ENCODE data around the gene MIA3.
A peak's percentile ranks its signal among the peaks of the same experiment; 100 is the strongest.
"Not testable (repeated sequence)": the region's sequence is repeated elsewhere in the genome, so short reads cannot be mapped to it uniquely, and the experiment has no call there.

The MIA3 gene

DNA sequence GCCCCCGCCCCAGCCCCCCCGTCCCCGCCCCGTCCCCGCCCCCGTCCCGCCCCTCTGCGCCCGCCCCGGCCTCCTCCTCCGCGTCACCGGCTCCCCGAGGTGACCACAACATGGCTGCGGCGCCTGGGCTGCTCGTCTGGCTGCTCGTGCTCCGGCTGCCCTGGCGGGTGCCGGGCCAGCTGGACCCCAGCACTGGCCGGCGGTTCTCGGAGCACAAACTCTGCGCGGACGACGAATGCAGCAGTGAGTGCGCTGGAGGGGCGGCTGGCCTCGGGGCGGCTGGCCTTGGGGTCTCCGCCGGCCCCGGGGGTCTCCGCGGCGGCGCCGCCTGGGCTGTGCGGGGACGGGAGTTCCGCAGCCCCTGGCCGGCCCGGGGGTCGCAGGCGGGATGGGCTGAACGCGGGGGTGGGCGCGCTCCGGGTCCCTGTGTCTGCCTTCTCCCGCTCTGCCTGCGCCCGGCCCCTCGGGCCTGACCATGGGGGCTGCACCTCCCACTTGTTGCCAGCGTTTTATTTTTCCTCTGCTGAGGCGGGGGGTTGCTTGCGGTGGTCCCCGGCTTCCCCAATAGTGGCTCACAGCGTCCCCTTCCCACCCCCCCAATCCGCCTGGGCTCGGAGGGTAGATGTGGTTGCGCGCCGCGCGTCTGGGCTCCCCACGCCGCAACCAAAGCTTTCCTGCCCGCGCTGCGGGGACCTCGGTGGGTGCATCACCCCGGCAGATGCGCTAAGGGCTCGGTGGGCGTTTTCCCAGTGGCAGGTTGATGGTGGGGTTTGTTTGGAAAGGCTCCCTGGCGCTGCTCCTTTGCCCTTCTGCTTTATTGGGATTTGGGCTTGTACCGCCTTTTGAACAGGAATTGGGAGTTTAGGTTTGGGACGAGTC, at the start of gene MIA3:
Gene MIA3 (plus strand): TSS at position 97 of the 879 bp plus-strand sequence. CDS start 14 bp downstream, at position 111.
- peak in 1 of 2 donors; percentile 29 for DNase-seq (ENCODE audit: extremely low read depth in 1 of 2, low read depth in 1 of 2)

GRCh38 chr1:222570837-222571236, 47.1 kb upstream of the MIA3 start:
- DNase-seq (ENCODE audit: extremely low read depth in 1 of 2, low read depth in 1 of 2), result no peak

- no peak for DNase-seq (ENCODE audit: extremely low read depth in 1 of 2, low read depth in 1 of 2)
These were observed 38.6 kb upstream of the MIA3 start for GRCh38 chr1:222579316-222579715.

- no peak for DNase-seq (ENCODE audit: extremely low read depth in 1 of 2, low read depth in 1 of 2)
These were observed 35.7 kb upstream of the MIA3 start for GRCh38 chr1:222582099-222582774.

DNA sequence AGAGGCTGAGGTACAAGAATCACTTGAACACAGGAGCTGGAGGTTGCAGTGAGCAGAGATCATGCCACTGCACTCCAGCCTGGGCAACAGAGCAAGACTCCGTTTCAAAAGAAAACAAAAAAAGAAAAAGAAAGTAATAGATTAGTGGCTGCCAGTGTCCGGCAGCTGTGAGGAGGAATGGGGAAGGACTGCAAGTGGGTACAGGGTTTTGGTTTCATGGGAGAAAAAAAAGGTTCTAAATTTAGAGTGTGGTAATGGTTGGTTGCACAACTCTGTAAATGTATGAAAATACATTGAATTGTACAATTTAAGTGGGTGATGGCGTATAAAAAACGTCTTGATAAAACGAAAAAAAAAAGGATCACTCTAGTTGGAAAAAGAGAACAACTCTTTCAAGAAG, 34.8 kb upstream of the MIA3 start:
- DNase-seq (ENCODE audit: extremely low read depth in 1 of 2, low read depth in 1 of 2), result no peak

GRCh38 chr1:222586842-222587241, 31.1 kb upstream of the MIA3 start:
- DNase-seq (ENCODE audit: extremely low read depth in 1 of 2, low read depth in 1 of 2), result no peak

DNA sequence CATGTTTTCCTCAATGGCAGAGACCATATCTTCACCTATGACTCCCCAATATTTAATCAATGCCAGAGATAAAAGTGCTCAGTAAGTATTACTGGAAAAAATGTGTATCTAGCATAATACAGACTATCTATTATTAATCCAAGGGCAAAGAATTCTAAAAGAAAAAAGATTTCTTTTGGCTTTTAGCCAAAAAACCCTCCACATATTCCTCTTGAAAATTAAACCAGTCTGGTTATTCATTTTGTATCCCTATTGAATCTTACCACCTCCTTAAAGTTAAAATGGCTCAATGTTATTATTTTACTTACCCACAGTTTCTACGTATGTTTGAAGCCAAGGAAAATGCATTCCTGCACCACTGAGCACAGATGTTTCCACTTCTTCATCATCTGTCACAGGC, 29.8 kb upstream of the MIA3 start:
- no peak for DNase-seq (ENCODE audit: extremely low read depth in 1 of 2, low read depth in 1 of 2)

- peak; percentile 49 to 79 for DNase-seq (ENCODE audit: extremely low read depth in 1 of 2, low read depth in 1 of 2)
These were observed 28.2 kb upstream of the MIA3 start, which contains the start of gene TAF1A for GRCh38 chr1:222589462-222590302. Gene TAF1A, minus strand, starts transcription at chr1:222589933.

DNA sequence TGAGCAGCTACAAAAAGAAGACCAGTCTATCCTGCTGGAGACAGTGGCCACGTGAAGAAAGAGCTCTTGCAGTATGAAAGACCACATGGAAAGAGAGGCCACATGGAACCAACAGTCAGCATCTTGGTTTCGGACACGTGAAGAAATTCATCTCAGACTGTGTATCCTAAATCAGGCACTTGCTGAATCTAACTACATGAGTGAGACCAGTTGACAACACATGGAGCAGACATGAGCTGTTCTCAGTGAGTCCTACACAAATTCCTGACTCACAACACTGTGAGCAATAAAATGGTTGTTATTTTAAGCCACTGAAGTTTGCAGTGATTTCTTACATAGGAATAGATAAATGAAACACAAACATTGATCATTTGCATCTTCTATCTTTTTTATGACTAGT, 25.7 kb upstream of the MIA3 start:
- DNase-seq (ENCODE audit: extremely low read depth in 1 of 2, low read depth in 1 of 2), result no peak

- no peak for DNase-seq (ENCODE audit: extremely low read depth in 1 of 2, low read depth in 1 of 2)
These were observed 23.1 kb upstream of the MIA3 start for GRCh38 chr1:222594789-222595188.

DNA sequence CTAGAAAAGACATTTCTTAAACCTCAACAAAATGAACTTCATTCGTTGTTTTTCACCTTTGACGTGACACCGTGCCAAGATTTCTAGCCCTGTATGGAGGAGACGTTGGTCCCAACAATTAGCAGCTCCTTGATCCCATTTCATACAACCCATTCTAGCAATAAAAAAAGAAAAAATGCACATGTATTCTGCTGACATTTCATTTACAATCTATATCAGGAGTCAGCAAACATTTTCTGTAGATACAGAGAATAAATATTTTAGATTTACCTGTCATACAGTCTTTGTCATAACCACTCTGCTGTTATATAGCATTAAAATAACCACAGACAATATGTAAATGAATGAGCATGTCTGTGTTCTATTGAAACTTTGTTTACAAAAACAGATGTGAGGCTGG, 21.2 kb upstream of the MIA3 start:
- DNase-seq (ENCODE audit: extremely low read depth in 1 of 2, low read depth in 1 of 2), result no peak

DNA sequence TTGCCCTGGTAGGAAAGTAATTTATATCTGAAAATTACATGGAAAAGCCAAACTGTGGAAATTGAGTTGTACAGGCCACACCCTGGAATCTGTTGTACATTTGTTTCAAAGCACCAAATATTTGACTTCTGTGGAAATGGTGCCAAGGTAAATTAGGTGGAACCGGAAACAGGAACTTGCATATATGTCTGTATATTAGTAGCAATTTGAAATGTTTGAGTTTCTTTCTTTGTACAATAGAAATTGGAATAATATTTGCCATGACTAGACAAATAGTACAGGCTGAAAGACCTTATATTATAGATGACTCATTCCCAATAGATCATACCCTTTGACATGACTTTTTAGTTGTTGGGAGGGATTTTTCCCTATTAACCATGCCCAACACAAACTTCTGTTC, 17.6 kb upstream of the MIA3 start:
- DNase-seq (ENCODE audit: extremely low read depth in 1 of 2, low read depth in 1 of 2), result no peak

- no peak for DNase-seq (ENCODE audit: extremely low read depth in 1 of 2, low read depth in 1 of 2)
These were observed 16.6 kb upstream of the MIA3 start for GRCh38 chr1:222601257-222601656.

GRCh38 chr1:222606757-222607156, 11.1 kb upstream of the MIA3 start:
- no peak for DNase-seq (ENCODE audit: extremely low read depth in 1 of 2, low read depth in 1 of 2)

- not testable (repeated sequence) for DNase-seq (ENCODE audit: extremely low read depth in 1 of 2, low read depth in 1 of 2)
These were observed 8.8 kb upstream of the MIA3 start for GRCh38 chr1:222609111-222609510.

- DNase-seq (ENCODE audit: extremely low read depth in 1 of 2, low read depth in 1 of 2), result no peak
These were observed 7.2 kb upstream of the MIA3 start for GRCh38 chr1:222610728-222611127.

DNA sequence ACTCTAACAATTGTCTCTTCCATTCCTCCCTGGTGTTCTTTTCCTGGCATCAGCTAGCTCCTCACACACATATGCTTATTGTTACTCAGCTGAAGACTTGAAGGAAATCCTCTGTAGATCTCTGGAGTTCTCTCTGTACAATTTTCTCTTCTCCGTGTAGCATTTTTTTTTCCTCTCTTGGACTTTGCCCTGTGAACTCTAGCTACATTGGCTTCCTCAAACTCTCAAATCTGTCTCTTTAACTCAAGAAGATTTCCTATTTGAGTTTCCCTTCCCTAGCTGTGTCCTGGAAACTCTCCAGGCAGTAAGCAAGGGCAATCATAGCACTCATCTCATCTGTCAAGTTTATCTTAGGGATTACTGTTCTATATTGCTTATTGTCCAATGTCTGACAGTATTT, 4.3 kb upstream of the MIA3 start:
- no peak for DNase-seq (ENCODE audit: extremely low read depth in 1 of 2, low read depth in 1 of 2)

DNA sequence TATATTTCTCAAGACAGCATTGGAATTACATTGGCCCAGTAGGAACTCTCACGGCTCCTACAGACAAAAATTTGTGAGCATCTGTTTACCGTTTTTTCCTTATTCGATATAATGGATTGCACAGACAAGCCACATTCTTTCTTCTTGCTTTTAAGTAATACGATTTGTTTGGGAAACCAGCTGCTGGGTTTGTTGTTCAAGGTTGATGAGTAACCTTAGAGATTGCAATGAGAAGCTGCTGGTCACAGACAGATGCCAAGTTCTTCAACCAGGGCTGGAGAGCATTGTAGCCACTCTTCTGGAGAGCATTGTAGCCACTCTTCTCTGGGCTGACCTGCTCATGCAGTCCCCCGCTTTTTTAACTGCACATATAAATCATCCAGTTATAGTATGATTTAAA, 1.4 kb upstream of the MIA3 start:
- no peak for DNase-seq (ENCODE audit: extremely low read depth in 1 of 2, low read depth in 1 of 2)

GRCh38 chr1:222617367-222617951, 438 bp upstream of the MIA3 start:
- peak; percentile 90 to 95 for DNase-seq (ENCODE audit: extremely low read depth in 1 of 2, low read depth in 1 of 2)

GRCh38 chr1:222618880-222619596, 1.1 kb downstream of the MIA3 start:
- no peak for DNase-seq (ENCODE audit: extremely low read depth in 1 of 2, low read depth in 1 of 2)
